Measurements from ENCODE around the gene AQP1. TPM values are rescaled to one million over a fixed set of nuclear protein-coding genes. Genes with fewer than 3 reads are reported as not detected.

AQP1 gene
- total RNA-seq, 1 donor from 2014 or later, result 253 TPM

GRCh38 chr7:30954914-30955313, 43.3 kb downstream of the AQP1 start:
- Histone ChIP-seq H3K36me3 (no peaks in the 10 kb centered on the region), H3K9me3 (replicated peaks) (peaks cover 20% of the 10 kb centered on the region), H3K27ac (replicated peaks) (no peak overlapping the region), H3K4me3 (no peak overlapping the region), H3K27me3 (ENCODE audit: low read depth) (no peaks in the 10 kb centered on the region), H3K4me1 (no peaks in the 10 kb centered on the region)
- TF ChIP-seq CTCF (IDR thresholded peaks at IDR 0.05; ENCODE audit: borderline replicate concordance), result no peak
- intact Hi-C loops (cut with micrococcal nuclease), result no loop called here
- no peak for DNase-seq

- no peak for TF ChIP-seq CTCF (IDR thresholded peaks at IDR 0.05; ENCODE audit: borderline replicate concordance)
- Histone ChIP-seq H3K27ac (replicated peaks) (no peak overlapping the region), H3K27me3 (ENCODE audit: low read depth) (no peaks in the 10 kb centered on the region), H3K4me3 (no peak overlapping the region), H3K9me3 (replicated peaks) (peaks cover 20% of the 10 kb centered on the region), H3K36me3 (no peaks in the 10 kb centered on the region), H3K4me1 (no peaks in the 10 kb centered on the region)
- intact Hi-C loops (cut with micrococcal nuclease), result no loop called here
- no peak for DNase-seq
Measured at GRCh38 chr7:30956704-30957103, 45.1 kb downstream of the AQP1 start.

GRCh38 chr7:30963842-30964241, 52.2 kb downstream of the AQP1 start, which contains the start of gene GHRHR:
GHRHR (plus strand) TSS chr7:30963953; CDS start chr7:30964069, 116 bp downstream.
- H3K27ac ChIP-seq (replicated peaks), result no peak within 1 kb of the TSS
- no peak for DNase-seq
- no peaks in the 10 kb centered on the region for H3K4me1 ChIP-seq
- H3K27me3 ChIP-seq (ENCODE audit: low read depth), result peaks cover 22% of the 10 kb centered on the region
- no peaks in the 10 kb centered on the region for H3K36me3 ChIP-seq
- H3K9me3 ChIP-seq (replicated peaks), result no peaks in the 10 kb centered on the region
- no peak for TF ChIP-seq CTCF (IDR thresholded peaks at IDR 0.05; ENCODE audit: borderline replicate concordance)
- H3K4me3 ChIP-seq, result no peak within 1 kb of the TSS
- intact Hi-C loops (cut with micrococcal nuclease), result no loop called here

GRCh38 chr7:30965372-30965771, 53.7 kb downstream of the AQP1 start:
- Histone ChIP-seq H3K9me3 (replicated peaks) (no peaks in the 10 kb centered on the region), H3K4me3 (no peak overlapping the region), H3K4me1 (no peaks in the 10 kb centered on the region), H3K27me3 (ENCODE audit: low read depth) (peaks cover 22% of the 10 kb centered on the region), H3K27ac (replicated peaks) (no peak overlapping the region), H3K36me3 (no peaks in the 10 kb centered on the region)
- intact Hi-C loops (cut with micrococcal nuclease), result no loop called here
- DNase-seq, result no peak
- TF ChIP-seq CTCF (IDR thresholded peaks at IDR 0.05; ENCODE audit: borderline replicate concordance), result no peak

GRCh38 chr7:30965883-30966282, 54.2 kb downstream of the AQP1 start:
- peaks cover 2% of the 10 kb centered on the region for H3K4me1 ChIP-seq
- no peak for TF ChIP-seq CTCF (IDR thresholded peaks at IDR 0.05; ENCODE audit: borderline replicate concordance)
- no peak for DNase-seq
- H3K9me3 ChIP-seq (replicated peaks), result no peaks in the 10 kb centered on the region
- intact Hi-C loops (cut with micrococcal nuclease), result no loop called here
- no peak overlapping the region for H3K4me3 ChIP-seq
- H3K27me3 ChIP-seq (ENCODE audit: low read depth), result peaks cover 25% of the 10 kb centered on the region
- H3K36me3 ChIP-seq, result no peaks in the 10 kb centered on the region
- no peak overlapping the region for H3K27ac ChIP-seq (replicated peaks)

- Histone ChIP-seq H3K27ac (replicated peaks) (no peak overlapping the region), H3K36me3 (no peaks in the 10 kb centered on the region), H3K9me3 (replicated peaks) (no peaks in the 10 kb centered on the region), H3K27me3 (ENCODE audit: low read depth) (peaks cover 44% of the 10 kb centered on the region), H3K4me3 (no peak overlapping the region), H3K4me1 (peaks cover 12% of the 10 kb centered on the region)
- TF ChIP-seq CTCF (IDR thresholded peaks at IDR 0.05; ENCODE audit: borderline replicate concordance), result no peak
- DNase-seq, result no peak
- intact Hi-C loops (cut with micrococcal nuclease), result no loop called here
Measured at GRCh38 chr7:30968294-30968693, 56.6 kb downstream of the AQP1 start.

All from left ventricle myocardium inferior (tissue), 1 donor.